ENCODE measurements around the gene ASB18. TPM values are rescaled to one million over a fixed set of nuclear protein-coding genes. Genes with fewer than 3 reads are reported as not detected.

The ASB18 gene
- total RNA-seq, 1 experiment from 2014 or later, result not detected

GRCh38 chr2:236246711-236247246 lies 17.4 kb downstream of the ASB18 start:
- CTCF ChIA-PET, result no interaction called here

GRCh38 chr2:236244256-236244655 lies 19.9 kb downstream of the ASB18 start:
- H3K4me1 Mint-ChIP-seq, result peaks cover 18% of the 10 kb centered on the region
- ATAC-seq (no peak), DNase-seq (ENCODE audit: low spot score) (no peak)
- H3K4me3 Mint-ChIP-seq, result no peak overlapping the region
- no peak overlapping the region for H3K27ac Mint-ChIP-seq
- H3K36me3 Mint-ChIP-seq, result no peaks in the 10 kb centered on the region
- ChIA-PET POLR2A (no interaction called here), CTCF (no interaction called here)
- H3K9me3 Mint-ChIP-seq, result no peaks in the 10 kb centered on the region
- peaks cover 12% of the 10 kb centered on the region for H3K27me3 Mint-ChIP-seq (ENCODE audit: low read depth)
- TF ChIP-seq PRDM15 (CRISPR knock-in tag; IDR thresholded peaks at IDR 0.05), result no peak
- no peak for TF ChIP-seq CREM (CRISPR knock-in tag; IDR thresholded peaks at IDR 0.05)
- no peak for TF ChIP-seq IRF1 (CRISPR knock-in tag; IDR thresholded peaks at IDR 0.05)
- no peak for TF ChIP-seq ELF4 (CRISPR knock-in tag; IDR thresholded peaks at IDR 0.05; ENCODE audit: low read depth)
- TF ChIP-seq ATF1 (CRISPR knock-in tag; IDR thresholded peaks at IDR 0.05), result no peak

More at GRCh38 chr2:236246711-236247246, 17.4 kb downstream of the ASB18 start:
- no peak for DNase-seq (ENCODE audit: low spot score)
- Mint-ChIP-seq H3K36me3 (no peaks in the 10 kb centered on the region), H3K27ac (no peak overlapping the region), H3K27me3 (ENCODE audit: low read depth) (no peaks in the 10 kb centered on the region), H3K9me3 (no peaks in the 10 kb centered on the region), H3K4me3 (no peak overlapping the region), H3K4me1 (no peaks in the 10 kb centered on the region)
- POLR2A ChIA-PET, result no interaction called here
- no peak for TF ChIP-seq ZNF138 (CRISPR knock-in tag; conservative IDR thresholded peaks at IDR 0.05)
- TF ChIP-seq MYBL2 (CRISPR knock-in tag; IDR thresholded peaks at IDR 0.05), result no peak
- TF ChIP-seq GABPB1 (CRISPR knock-in tag; IDR thresholded peaks at IDR 0.05), result no peak
- TF ChIP-seq NR1H2 (CRISPR knock-in tag; IDR thresholded peaks at IDR 0.05), result no peak
- no peak for TF ChIP-seq JAZF1 (CRISPR knock-in tag; IDR thresholded peaks at IDR 0.05)
- no peak for TF ChIP-seq ATF3 (CRISPR knock-in tag; conservative IDR thresholded peaks at IDR 0.05)
- no peak for TF ChIP-seq KAT7 (CRISPR knock-in tag; IDR thresholded peaks at IDR 0.05; ENCODE audit: borderline replicate concordance)
- no peak for TF ChIP-seq PREB (CRISPR knock-in tag; IDR thresholded peaks at IDR 0.05; ENCODE audit: borderline replicate concordance)
- no peak for TF ChIP-seq NFE2L1 (CRISPR knock-in tag; IDR thresholded peaks at IDR 0.05)
- TF ChIP-seq ZBTB43 (CRISPR knock-in tag; IDR thresholded peaks at IDR 0.05), result no peak
- no peak for TF ChIP-seq ZBTB21 (CRISPR knock-in tag; IDR thresholded peaks at IDR 0.05; ENCODE audit: borderline replicate concordance)
- TF ChIP-seq HMGXB4 (CRISPR knock-in tag; IDR thresholded peaks at IDR 0.05), result no peak
- TF ChIP-seq ZNF263 (CRISPR knock-in tag; IDR thresholded peaks at IDR 0.05; ENCODE audit: low read depth), result no peak
- no peak for TF ChIP-seq ZNF512 (CRISPR knock-in tag; IDR thresholded peaks at IDR 0.05; ENCODE audit: borderline replicate concordance)
- no peak for TF ChIP-seq PRRX2 (CRISPR knock-in tag; IDR thresholded peaks at IDR 0.05)
- no peak for TF ChIP-seq ZNF423 (CRISPR knock-in tag; IDR thresholded peaks at IDR 0.05)
- ATAC-seq, result no peak

Data from WTC11 (cell line).